Cardiac muscle cell (in vitro differentiated cells and primary cell): ENCODE results near the gene ABHD2. TPM values are rescaled to one million over a fixed set of nuclear protein-coding genes. Genes with fewer than 3 reads are reported as not detected.

Experiments used
- DNase-seq, 2 donors: peaks; one replicate each; pipeline versions ENCODE4 v3.0.0 to v3.0.0-alpha.2; 2010 to 2017; ENCODE audit warnings: low read depth in 1 of 2, low spot score in 1 of 2
- H3K27ac ChIP-seq: fragments of 200-600 bp; sonication (generic); 2 replicates; pipeline ENCODE4 v1.5.1; 2016
- H3K27me3 ChIP-seq: fragments of 200-600 bp; sonication (generic); 2 replicates; pipeline ENCODE4 v1.6.0; 2016; ENCODE audit warnings: control low read depth
- H3K36me3 ChIP-seq: fragments of 200-600 bp; sonication (generic); 2 replicates; pipeline ENCODE4 v1.5.1; 2016; ENCODE audit warnings: control low read depth
- H3K4me1 ChIP-seq: fragments of 200-600 bp; sonication (generic); 2 replicates; pipeline ENCODE4 v1.8.1; 2017; ENCODE audit warnings: low read depth, mild to moderate bottlenecking, mixed run types
- H3K4me3 ChIP-seq: fragments of 200-600 bp; sonication (generic); 2 replicates; pipeline ENCODE4 v1.5.1; 2016; ENCODE audit warnings: mild to moderate bottlenecking
- H3K9me3 ChIP-seq: fragments of 200-600 bp; sonication (generic); 2 replicates; pipeline ENCODE4 v1.5.1; 2017; ENCODE audit warnings: low read depth, mild to moderate bottlenecking, control low read depth
- CTCF ChIP-seq: IDR thresholded peaks from 2 replicates; pipeline ENCODE4 v1.5.1; 2012; ENCODE audit warnings: low read depth, mild to moderate bottlenecking, low read length
- polyA plus RNA-seq: library from polyadenylated mRNA; unstranded; fragments of >200 nt; fragmentation: Nextera tagmentation; extraction: Ambion mirVana; gene quantifications from 2 replicates; pipeline ENCODE4 v1.2.1, GENCODE V29; 2016
- total RNA-seq: library from RNA; depleted of rRNA; stranded (reverse); fragments of >200 nt; gene quantifications from 2 replicates; pipeline ENCODE4 v1.2.3, GENCODE V29; 2016

The ABHD2 gene
- total and polyA plus RNA-seq, 2 experiments from 2014 or later, result 28.4 to 43.0 TPM

DNA sequence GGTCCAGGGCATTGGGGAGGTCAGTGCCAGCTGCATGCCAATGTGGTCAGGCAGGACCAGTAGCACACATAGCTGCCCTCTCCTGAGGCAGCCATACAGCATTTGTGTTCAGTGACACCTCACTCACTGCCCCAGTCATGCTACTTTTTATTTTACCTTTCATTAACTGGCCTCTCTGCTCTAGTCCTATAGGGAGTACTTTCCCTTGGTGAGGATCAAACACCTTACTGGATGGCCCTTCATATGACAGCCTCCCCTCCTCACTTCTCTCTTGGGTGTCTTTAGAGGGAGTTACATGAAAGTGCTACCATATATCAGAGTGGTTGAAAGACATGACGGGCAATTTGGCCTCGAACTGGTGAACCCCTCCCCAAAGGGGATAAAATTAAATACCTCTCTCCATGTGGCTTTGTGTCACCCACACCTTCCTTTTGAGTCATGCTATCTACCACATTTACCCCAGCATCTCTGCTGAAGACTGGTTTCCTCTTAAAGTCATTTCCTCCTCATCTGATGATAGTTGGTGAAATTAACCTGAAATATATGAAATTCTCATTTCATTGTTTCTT is 115.5 kb downstream of the ABHD2 start:
- H3K36me3 ChIP-seq, result no peaks in the 10 kb centered on the region
- no peak overlapping the region for H3K4me3 ChIP-seq
- no peak for DNase-seq
- no peaks in the 10 kb centered on the region for H3K9me3 ChIP-seq
- H3K4me1 ChIP-seq, result peaks cover 8% of the 10 kb centered on the region
- H3K27ac ChIP-seq, result no peak overlapping the region
- TF ChIP-seq CTCF, result no peak
- H3K27me3 ChIP-seq, result no peaks in the 10 kb centered on the region

GRCh38 chr15:89205991-89206585 is 117.8 kb downstream of the ABHD2 start:
- Histone ChIP-seq H3K27ac (no peak overlapping the region), H3K36me3 (no peaks in the 10 kb centered on the region), H3K9me3 (no peaks in the 10 kb centered on the region), H3K27me3 (no peaks in the 10 kb centered on the region), H3K4me3 (no peak overlapping the region), H3K4me1 (no peaks in the 10 kb centered on the region)
- DNase-seq, result no peak
- TF ChIP-seq CTCF, result no peak

- Histone ChIP-seq H3K9me3 (no peaks in the 10 kb centered on the region), H3K36me3 (no peaks in the 10 kb centered on the region), H3K27me3 (no peaks in the 10 kb centered on the region), H3K4me3 (no peak overlapping the region), H3K4me1 (no peaks in the 10 kb centered on the region), H3K27ac (no peak overlapping the region)
- DNase-seq, result peak; percentile 75 to 82
- peak; percentile 98 for TF ChIP-seq CTCF
These were observed 118.7 kb downstream of the ABHD2 start for GRCh38 chr15:89206908-89207331.

DNA sequence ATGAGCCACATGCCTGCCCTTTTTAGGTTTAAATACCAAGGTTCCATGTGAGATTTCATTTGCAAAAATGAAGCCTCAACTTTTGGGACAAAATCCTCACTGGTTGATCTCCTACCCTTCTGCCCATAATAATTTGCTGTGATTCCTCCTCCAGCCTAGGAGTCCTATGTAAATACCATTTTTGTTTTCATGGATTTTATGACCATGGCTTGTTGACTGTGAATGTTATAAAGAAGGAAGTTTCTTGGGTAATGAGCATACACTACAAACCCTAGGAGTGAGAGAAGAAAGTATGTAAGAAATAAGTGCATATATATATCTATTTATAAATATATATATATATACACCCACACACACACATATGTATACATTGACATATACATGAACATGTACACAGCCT is 120.0 kb downstream of the ABHD2 start:
- Histone ChIP-seq H3K4me1 (no peaks in the 10 kb centered on the region), H3K36me3 (no peaks in the 10 kb centered on the region), H3K9me3 (no peaks in the 10 kb centered on the region), H3K27me3 (no peaks in the 10 kb centered on the region), H3K4me3 (no peak overlapping the region), H3K27ac (no peak overlapping the region)
- no peak for DNase-seq
- no peak for TF ChIP-seq CTCF

GRCh38 chr15:89209057-89209456 is 120.8 kb downstream of the ABHD2 start:
- no peak overlapping the region for H3K27ac ChIP-seq
- no peaks in the 10 kb centered on the region for H3K4me1 ChIP-seq
- no peaks in the 10 kb centered on the region for H3K27me3 ChIP-seq
- DNase-seq, result no peak
- H3K4me3 ChIP-seq, result no peak overlapping the region
- no peaks in the 10 kb centered on the region for H3K9me3 ChIP-seq
- no peak for TF ChIP-seq CTCF
- no peaks in the 10 kb centered on the region for H3K36me3 ChIP-seq
